Brain microvascular endothelial cell (primary cell): ENCODE results near the gene AIRE.

Source experiments
- DNase-seq: peaks from one replicate; pipeline ENCODE4 v3.0.0-alpha.2; 2020
- H3K27ac ChIP-seq: fragments of 250-450 bp; sonication (Bioruptor Pico); 2 replicates; pipeline ENCODE4 v1.5.1; 2020; ENCODE audit warnings: mild to moderate bottlenecking, moderate library complexity
- H3K27me3 ChIP-seq: fragments of 250-450 bp; sonication (Bioruptor Pico); replicated peaks from 2 replicates; pipeline ENCODE4 v1.5.1; 2020; ENCODE audit warnings: mild to moderate bottlenecking
- H3K36me3 ChIP-seq: fragments of 250-450 bp; sonication (Bioruptor Pico); replicated peaks from 2 replicates; pipeline ENCODE4 v1.5.1; 2020; ENCODE audit warnings: mild to moderate bottlenecking
- H3K4me3 ChIP-seq: 2 replicates; pipeline ENCODE4 v1.5.1; 2011; ENCODE audit warnings: low read depth, mild to moderate bottlenecking, control low read depth, low read length, moderate library complexity
- CTCF ChIP-seq: IDR thresholded peaks from 2 replicates; pipeline ENCODE4 v1.5.1; 2011; ENCODE audit warnings: low read depth, mild to moderate bottlenecking, moderate library complexity, low read length, control low read depth, inconsistent platforms; ENCODE audit errors: missing control alignments
- in situ Hi-C: cut with HindIII; loops from 2 replicates; pipeline ENCODE4 v1.10.0; 2017; ENCODE audit warnings: low sequenced_read_pairs, low pct_ligation_motif_present

AIRE gene

GRCh38 chr21:44286086-44286715, 525 bp downstream of the AIRE start:
- in situ Hi-C loops: no loop called here
- TF ChIP-seq CTCF: no peak
- Histone ChIP-seq H3K4me3 (no peak overlapping the region), H3K36me3 (no peaks in the 10 kb centered on the region), H3K27me3 (no peaks in the 10 kb centered on the region), H3K27ac (no peak overlapping the region)
- DNase-seq: no peak

GRCh38 chr21:44286716-44287632, 1.3 kb downstream of the AIRE start:
- Histone ChIP-seq H3K27ac (no peak overlapping the region), H3K27me3 (no peaks in the 10 kb centered on the region), H3K4me3 (no peak overlapping the region), H3K36me3 (no peaks in the 10 kb centered on the region)
- TF ChIP-seq CTCF: no peak
- DNase-seq: no peak
- in situ Hi-C loops: no loop called here

GRCh38 chr21:44288251-44289110, 2.8 kb downstream of the AIRE start:
- DNase-seq: no peak
- H3K36me3 ChIP-seq: no peaks in the 10 kb centered on the region
- H3K27ac ChIP-seq: no peak overlapping the region
- no peak for TF ChIP-seq CTCF
- H3K4me3 ChIP-seq: no peak overlapping the region
- H3K27me3 ChIP-seq: no peaks in the 10 kb centered on the region
- in situ Hi-C loops: no loop called here

GRCh38 chr21:44289381-44290010, 3.8 kb downstream of the AIRE start:
- no peak for TF ChIP-seq CTCF
- Histone ChIP-seq H3K36me3 (no peaks in the 10 kb centered on the region), H3K27me3 (no peaks in the 10 kb centered on the region), H3K27ac (no peak overlapping the region), H3K4me3 (no peak overlapping the region)
- in situ Hi-C loops: no loop called here
- DNase-seq: no peak

GRCh38 chr21:44290327-44291077, 4.8 kb downstream of the AIRE start:
- Histone ChIP-seq H3K4me3 (no peak overlapping the region), H3K36me3 (no peaks in the 10 kb centered on the region), H3K27me3 (no peaks in the 10 kb centered on the region), H3K27ac (no peak overlapping the region)
- in situ Hi-C loops: no loop called here
- DNase-seq: no peak
- TF ChIP-seq CTCF: no peak
